ENCODE data around the gene ORC5. TPM values are rescaled to one million over a fixed set of nuclear protein-coding genes. Genes with fewer than 3 reads are reported as not detected.

ORC5 gene
- total RNA-seq, 2 experiments from 2014 or later = 25.2 to 33.1 TPM

- BruUV-seq (replicated peaks) = no TSS peak
- Histone ChIP-seq H3K4me3 (ENCODE audit: low read depth, low read length, poor library complexity, severe bottlenecking) (no peak overlapping the region), H3K9me3 (ENCODE audit: low read length) (no peaks in the 10 kb centered on the region), H3K79me2 (ENCODE audit: insufficient read depth, low read depth, low read length) (no peaks in the 10 kb centered on the region), H4K20me1 (ENCODE audit: insufficient read depth, low read length) (no peaks in the 10 kb centered on the region), H3K27ac (ENCODE audit: low read depth, low read length, poor library complexity, severe bottlenecking) (no peak overlapping the region), H2AFZ (ENCODE audit: low read length) (no peak overlapping the region), H3K36me3 (ENCODE audit: insufficient read depth, low read length) (peaks cover 61% of the 10 kb centered on the region), H3K9me2 (ENCODE audit: insufficient read depth, low read length) (no peaks in the 10 kb centered on the region), H3K4me1 (ENCODE audit: insufficient read depth, low read length, poor library complexity, severe bottlenecking) (no peaks in the 10 kb centered on the region), H3K4me2 (ENCODE audit: low read length) (no peak overlapping the region)
- ChIA-PET CTCF (ENCODE audit: unreplicated experiment) (no interaction called here), POLR2A (interaction anchor here (0.6 to 1.1 kb wide), 3 partner anchors 14 to 1212 kb away, joined by 3 read pairs; no protein-coding TSS in a partner anchor)
- DNase-seq (ENCODE audit: low spot score) = no peak
- intact Hi-C loops (cut with micrococcal nuclease; ENCODE audit: unreplicated experiment) = no loop called here
- TF ChIP-seq CTCF (conservative IDR thresholded peaks at IDR 0.05; ENCODE audit: low read length) = no peak
- no peak for TF ChIP-seq EZH2phosphoT487 (IDR thresholded peaks at IDR 0.05; ENCODE audit: borderline replicate concordance, low read depth, low read length)
Measured at GRCh38 chr7:104135760-104136558, 71.9 kb downstream of the ORC5 start.

- Histone ChIP-seq H3K9me3 (ENCODE audit: low read length) (no peaks in the 10 kb centered on the region), H3K4me1 (ENCODE audit: insufficient read depth, low read length, poor library complexity, severe bottlenecking) (no peaks in the 10 kb centered on the region), H3K4me2 (ENCODE audit: low read length) (no peak overlapping the region), H3K27ac (ENCODE audit: low read depth, low read length, poor library complexity, severe bottlenecking) (no peak overlapping the region), H3K36me3 (ENCODE audit: insufficient read depth, low read length) (peaks cover 76% of the 10 kb centered on the region), H2AFZ (ENCODE audit: low read length) (no peak overlapping the region), H3K9me2 (ENCODE audit: insufficient read depth, low read length) (no peaks in the 10 kb centered on the region), H3K4me3 (ENCODE audit: low read depth, low read length, poor library complexity, severe bottlenecking) (no peak overlapping the region), H4K20me1 (ENCODE audit: insufficient read depth, low read length) (no peaks in the 10 kb centered on the region), H3K79me2 (ENCODE audit: insufficient read depth, low read depth, low read length) (no peaks in the 10 kb centered on the region)
- intact Hi-C loops (cut with micrococcal nuclease; ENCODE audit: unreplicated experiment) = no loop called here
- no peak for DNase-seq (ENCODE audit: low spot score)
- TF ChIP-seq EZH2phosphoT487 (IDR thresholded peaks at IDR 0.05; ENCODE audit: borderline replicate concordance, low read depth, low read length) (no peak), CTCF (conservative IDR thresholded peaks at IDR 0.05; ENCODE audit: low read length) (no peak)
- CTCF ChIA-PET (ENCODE audit: unreplicated experiment) = interaction anchor here (0.5 kb wide), 1 partner anchor 1866 kb away, joined by 23 read pairs; no protein-coding TSS in a partner anchor
- BruUV-seq (replicated peaks) = no TSS peak
- POLR2A ChIA-PET = interaction anchor here (0.6 to 0.8 kb wide), 2 partner anchors 11 to 57 kb away, joined by 3 read pairs; no protein-coding TSS in a partner anchor
Measured at GRCh38 chr7:104133238-104133637, 74.6 kb downstream of the ORC5 start.

- no peak overlapping the region for H2AFZ ChIP-seq (ENCODE audit: low read length)
- no peak overlapping the region for H3K27ac ChIP-seq (ENCODE audit: low read depth, low read length, poor library complexity, severe bottlenecking)
- H3K4me1 ChIP-seq (ENCODE audit: insufficient read depth, low read length, poor library complexity, severe bottlenecking) = no peaks in the 10 kb centered on the region
- H3K4me2 ChIP-seq (ENCODE audit: low read length) = no peak overlapping the region
- H4K20me1 ChIP-seq (ENCODE audit: insufficient read depth, low read length) = no peaks in the 10 kb centered on the region
- TF ChIP-seq CTCF (conservative IDR thresholded peaks at IDR 0.05; ENCODE audit: low read length) (no peak), EZH2phosphoT487 (IDR thresholded peaks at IDR 0.05; ENCODE audit: borderline replicate concordance, low read depth, low read length) (no peak)
- intact Hi-C loops (cut with micrococcal nuclease; ENCODE audit: unreplicated experiment) = no loop called here
- no peak overlapping the region for H3K4me3 ChIP-seq (ENCODE audit: low read depth, low read length, poor library complexity, severe bottlenecking)
- ChIA-PET POLR2A (no interaction called here), CTCF (ENCODE audit: unreplicated experiment) (no interaction called here)
- H3K79me2 ChIP-seq (ENCODE audit: insufficient read depth, low read depth, low read length) = no peaks in the 10 kb centered on the region
- peaks cover 82% of the 10 kb centered on the region for H3K36me3 ChIP-seq (ENCODE audit: insufficient read depth, low read length)
- H3K9me2 ChIP-seq (ENCODE audit: insufficient read depth, low read length) = no peaks in the 10 kb centered on the region
- H3K9me3 ChIP-seq (ENCODE audit: low read length) = no peaks in the 10 kb centered on the region
- DNase-seq (ENCODE audit: low spot score) = no peak
- no TSS peak for BruUV-seq (replicated peaks)
Measured at GRCh38 chr7:104130726-104131125, 77.1 kb downstream of the ORC5 start.

Measured in OCI-LY7 (cell line).